ENCODE data around the gene CTIF. TPM values are rescaled to one million over a fixed set of nuclear protein-coding genes. Genes with fewer than 3 reads are reported as not detected.

CTIF gene
- total RNA-seq, 1 donor from 2014 or later: 137 TPM

GRCh38 chr18:48536516-48536915, 2.3 kb upstream of the CTIF start:
- Mint-ChIP-seq H3K9me3 (ENCODE audit: unreplicated experiment) (peaks cover 10% of the 10 kb centered on the region), H3K4me3 (ENCODE audit: unreplicated experiment) (no peak overlapping the region), H3K36me3 (ENCODE audit: unreplicated experiment) (no peaks in the 10 kb centered on the region), H3K27me3 (ENCODE audit: unreplicated experiment) (peaks cover 8% of the 10 kb centered on the region), H3K4me1 (ENCODE audit: low read depth, unreplicated experiment) (peaks cover 6% of the 10 kb centered on the region), H3K27ac (ENCODE audit: unreplicated experiment) (no peak overlapping the region)
- no peak for TF ChIP-seq CTCF (IDR thresholded peaks at IDR 0.05; ENCODE audit: partially characterized antibody, unreplicated experiment)
- DNase-seq: no peak

- no peak for TF ChIP-seq CTCF (IDR thresholded peaks at IDR 0.05; ENCODE audit: partially characterized antibody, unreplicated experiment)
- Mint-ChIP-seq H3K27ac (ENCODE audit: unreplicated experiment) (peak overlapping the region; percentile 92), H3K4me1 (ENCODE audit: low read depth, unreplicated experiment) (peaks cover 28% of the 10 kb centered on the region), H3K9me3 (ENCODE audit: unreplicated experiment) (peaks cover 18% of the 10 kb centered on the region), H3K36me3 (ENCODE audit: unreplicated experiment) (no peaks in the 10 kb centered on the region), H3K4me3 (ENCODE audit: unreplicated experiment) (peak overlapping the region; percentile 90), H3K27me3 (ENCODE audit: unreplicated experiment) (peaks cover 9% of the 10 kb centered on the region)
- DNase-seq: peak; percentile 64
Observed at GRCh38 chr18:48539406-48540250, 797 bp downstream of the CTIF start.

- peak; percentile 82 for DNase-seq
- Mint-ChIP-seq H3K4me3 (ENCODE audit: unreplicated experiment) (peak overlapping the region; percentile 90), H3K9me3 (ENCODE audit: unreplicated experiment) (peaks cover 18% of the 10 kb centered on the region), H3K27ac (ENCODE audit: unreplicated experiment) (peak overlapping the region; percentile 91), H3K27me3 (ENCODE audit: unreplicated experiment) (peaks cover 12% of the 10 kb centered on the region), H3K4me1 (ENCODE audit: low read depth, unreplicated experiment) (peaks cover 36% of the 10 kb centered on the region), H3K36me3 (ENCODE audit: unreplicated experiment) (no peaks in the 10 kb centered on the region)
- no peak for TF ChIP-seq CTCF (IDR thresholded peaks at IDR 0.05; ENCODE audit: partially characterized antibody, unreplicated experiment)
Observed at GRCh38 chr18:48540251-48541025, 1.6 kb downstream of the CTIF start.

GRCh38 chr18:48541026-48541746, 2.4 kb downstream of the CTIF start:
- peak; percentile 85 for DNase-seq
- peak overlapping the region; percentile 88 for H3K4me3 Mint-ChIP-seq (ENCODE audit: unreplicated experiment)
- peaks cover 22% of the 10 kb centered on the region for H3K9me3 Mint-ChIP-seq (ENCODE audit: unreplicated experiment)
- peaks cover 43% of the 10 kb centered on the region for H3K4me1 Mint-ChIP-seq (ENCODE audit: low read depth, unreplicated experiment)
- H3K27me3 Mint-ChIP-seq (ENCODE audit: unreplicated experiment): peaks cover 13% of the 10 kb centered on the region
- no peaks in the 10 kb centered on the region for H3K36me3 Mint-ChIP-seq (ENCODE audit: unreplicated experiment)
- H3K27ac Mint-ChIP-seq (ENCODE audit: unreplicated experiment): peak overlapping the region; percentile 95
- TF ChIP-seq CTCF (IDR thresholded peaks at IDR 0.05; ENCODE audit: partially characterized antibody, unreplicated experiment): no peak
